H1 (cell line): ENCODE results near the gene ASPHD2. TPM values are rescaled to one million over a fixed set of nuclear protein-coding genes. Genes with fewer than 3 reads are reported as not detected.
A peak's percentile ranks its signal among the peaks of the same experiment; 100 is the strongest.

Experiments
- CTCF ChIA-PET: fragments of 300-600 bp; sonication (Branson Sonifier 250); formaldehyde crosslinking; loops from one replicate; lab custom pipeline; 2021; ENCODE audit not compliant: partially characterized antibody; lab: Charles Lee
- POLR2A ChIA-PET: fragments of 300-600 bp; sonication (Branson Sonifier 250); formaldehyde crosslinking; loops from one replicate; lab custom pipeline; 2021; ENCODE audit warnings: inconsistent platforms; ENCODE audit not compliant: partially characterized antibody; lab: Charles Lee
- DNase-seq, 2 experiments: peaks; one replicate each; pipeline versions ENCODE4 v3.0.0 to v3.0.0-alpha.2; 2010 to 2022; ENCODE audit warnings: low spot score in 2 of 2, low read depth in 1 of 2, mixed read lengths in 1 of 2
- FAIRE-seq: peaks from 2 replicates; lab custom pipeline; 2011; peaks lifted over from hg19 to GRCh38; lab: Jason Lieb, UNC
- H2AFZ ChIP-seq: 2 replicates; pipeline ENCODE4 v1.8.1; 2012; ENCODE audit warnings: low read length, inconsistent platforms
- H2AK5ac ChIP-seq: 2 replicates; pipeline ENCODE4 v1.6.1; 2013; ENCODE audit warnings: low read depth, low read length
- H2BK120ac ChIP-seq: replicated peaks from 2 replicates; pipeline ENCODE3; 2013; ENCODE audit warnings: low read depth, low read length, inconsistent platforms
- H2BK12ac ChIP-seq: 2 replicates; pipeline ENCODE4 v1.6.1; 2013; ENCODE audit warnings: low read depth, low read length
- H2BK15ac ChIP-seq: 2 replicates; pipeline ENCODE4 v1.6.1; 2013; ENCODE audit warnings: low read length
- H2BK20ac ChIP-seq: 2 replicates; pipeline ENCODE4 v1.6.1; 2013; ENCODE audit warnings: low read length
- H2BK5ac ChIP-seq: 2 replicates; pipeline ENCODE4 v1.6.1; 2013; ENCODE audit warnings: low read depth, low read length
- H3K14ac ChIP-seq: 2 replicates; pipeline ENCODE4 v1.6.1; 2013; ENCODE audit warnings: inconsistent platforms; ENCODE audit not compliant: insufficient read length
- H3K18ac ChIP-seq: 2 replicates; pipeline ENCODE4 v1.6.1; 2013; ENCODE audit warnings: low read length; ENCODE audit errors: extremely low read depth
- H3K23ac ChIP-seq: 2 replicates; pipeline ENCODE4 v1.6.1; 2013; ENCODE audit warnings: inconsistent platforms; ENCODE audit not compliant: insufficient read length
- H3K23me2 ChIP-seq: 2 replicates; pipeline ENCODE4 v1.6.1; 2013; ENCODE audit warnings: low read depth, low read length
- H3K27ac ChIP-seq: 2 replicates; pipeline ENCODE4 v1.6.1; 2011; ENCODE audit warnings: low read depth, low read length, inconsistent platforms
- H3K27me3 ChIP-seq, 4 experiments: replicated peaks in 1 of 4; 1 replicate in 1 of 4; 2 replicates in 3 of 4; pipeline versions ENCODE4 v1.6.1 to v1.8.1; 2011 to 2013; ENCODE audit warnings: low read length in 3 of 4, mild to moderate bottlenecking in 3 of 4, inconsistent platforms in 2 of 4, mixed read lengths in 2 of 4, moderate library complexity in 1 of 4; ENCODE audit not compliant: control insufficient read depth in 3 of 4, insufficient read depth in 3 of 4; ENCODE audit errors: extremely low read depth in 1 of 4
- H3K36me3 ChIP-seq, 4 experiments: 2 replicates each; pipeline versions ENCODE4 v1.6.1 to v1.8.1; 2011 to 2013; ENCODE audit warnings: mild to moderate bottlenecking in 4 of 4, low read length in 3 of 4, moderate library complexity in 2 of 4, control low read depth in 1 of 4, inconsistent platforms in 1 of 4; ENCODE audit not compliant: insufficient read depth in 4 of 4, control insufficient read depth in 2 of 4
- H3K4ac ChIP-seq: replicated peaks from 2 replicates; pipeline ENCODE3; 2013; ENCODE audit warnings: low read length, low read depth, mixed read lengths, inconsistent platforms; ENCODE audit not compliant: insufficient read length
- H3K4me1 ChIP-seq, 4 experiments: replicated peaks in 1 of 4; 1 replicate in 1 of 4; 2 replicates in 3 of 4; pipeline versions ENCODE4 v1.6.1 to v1.8.1; 2011 to 2013; ENCODE audit warnings: low read length in 3 of 4, inconsistent platforms in 2 of 4, mixed read lengths in 1 of 4; ENCODE audit not compliant: insufficient read depth in 4 of 4, control insufficient read depth in 3 of 4
- H3K4me2 ChIP-seq, 2 experiments: 2 replicates each; pipeline versions ENCODE4 v1.6.1 to v1.8.1; 2011 to 2013; ENCODE audit warnings: low read depth in 2 of 2, low read length in 2 of 2, control low read depth in 1 of 2, inconsistent platforms in 1 of 2, mild to moderate bottlenecking in 1 of 2; ENCODE audit not compliant: insufficient read depth in 1 of 2
- H3K4me3 ChIP-seq, 4 experiments: fragments of 200-600, 300-600 bp in 1 of 4; sonication (generic), shearing (Covaris generic), sonication (Bioruptor Twin) in 1 of 4; 2 replicates each; pipeline versions ENCODE4 v1.5.1 to v1.8.1; 2011 to 2016; ENCODE audit warnings: low read length in 4 of 4, low read depth in 3 of 4, control low read depth in 2 of 4, inconsistent platforms in 2 of 4, mild to moderate bottlenecking in 2 of 4, mixed read lengths in 1 of 4, moderate library complexity in 1 of 4; ENCODE audit not compliant: insufficient read depth in 2 of 4; ENCODE audit errors: extremely low read depth in 1 of 4
- H3K56ac ChIP-seq: replicated peaks from 2 replicates; pipeline ENCODE3; 2013; ENCODE audit warnings: low read depth, mild to moderate bottlenecking, mixed read lengths, low read length, inconsistent platforms; ENCODE audit not compliant: insufficient read length
- H3K79me1 ChIP-seq: 2 replicates; pipeline ENCODE4 v1.6.1; 2013; ENCODE audit warnings: low read depth, low read length, control low read depth
- H3K79me2 ChIP-seq, 2 experiments: 2 replicates each; pipeline versions ENCODE4 v1.6.1 to v1.8.1; 2012 to 2013; ENCODE audit warnings: low read length in 2 of 2, mild to moderate bottlenecking in 2 of 2, inconsistent platforms in 1 of 2; ENCODE audit not compliant: insufficient read depth in 2 of 2, control insufficient read depth in 1 of 2
- H3K9ac ChIP-seq, 4 experiments: replicated peaks in 1 of 4; 1 replicate in 1 of 4; 2 replicates in 3 of 4; pipeline versions ENCODE4 v1.6.1 to v1.8.1; 2011 to 2013; ENCODE audit warnings: low read depth in 3 of 4, low read length in 3 of 4, control low read depth in 2 of 4, mild to moderate bottlenecking in 2 of 4, moderate library complexity in 2 of 4, inconsistent platforms in 1 of 4; ENCODE audit errors: extremely low read depth in 1 of 4
- H3K9me3 ChIP-seq, 2 experiments: 2 replicates each; pipeline versions ENCODE4 v1.6.1 to v1.8.1; 2012 to 2013; ENCODE audit warnings: mild to moderate bottlenecking in 2 of 2, moderate library complexity in 2 of 2, control low read depth in 1 of 2, inconsistent platforms in 1 of 2, low read depth in 1 of 2, low read length in 1 of 2, mixed read lengths in 1 of 2; ENCODE audit not compliant: insufficient read depth in 2 of 2
- H4K20me1 ChIP-seq, 2 experiments: replicated peaks in 1 of 2; 2 replicates each; pipeline versions ENCODE3 to v1.8.1; 2011 to 2013; ENCODE audit warnings: inconsistent platforms in 2 of 2, low read length in 2 of 2, mild to moderate bottlenecking in 1 of 2; ENCODE audit not compliant: insufficient read depth in 2 of 2, control insufficient read depth in 1 of 2
- H4K5ac ChIP-seq: 2 replicates; pipeline ENCODE4 v1.6.1; 2013; ENCODE audit warnings: low read length, low read depth, mixed read lengths, inconsistent platforms; ENCODE audit not compliant: insufficient read length
- H4K8ac ChIP-seq: 2 replicates; pipeline ENCODE4 v1.8.0; 2013; ENCODE audit warnings: mild to moderate bottlenecking, moderate library complexity, low read length, inconsistent platforms; ENCODE audit not compliant: insufficient read depth; ENCODE audit errors: extremely low read depth
- H4K91ac ChIP-seq: replicated peaks from 2 replicates; pipeline ENCODE3; 2013; ENCODE audit warnings: low read length, mixed read lengths, inconsistent platforms; ENCODE audit not compliant: insufficient read length
- ASH2L ChIP-seq: fragments of 200-600, 300-600 bp; sonication (generic); IDR thresholded peaks from one replicate; pipeline ENCODE4 v1.7.1; 2017; ENCODE audit warnings: low read length
- CREB1 ChIP-seq: IDR thresholded peaks from 2 replicates; pipeline ENCODE4 v1.6.1; 2012; ENCODE audit warnings: inconsistent platforms
- MAFK ChIP-seq: IDR thresholded peaks from 2 replicates; pipeline ENCODE4 v1.6.1; 2012; ENCODE audit warnings: low read depth, mild to moderate bottlenecking, improper control_type of control experiment, low read length
- WGBS, 2 experiments: shearing (Covaris generic) in 1 of 2; methylation state at CpG; one replicate each; pipeline versions ENCODE4 v1.1.6 to v1.1.7; 2013 to 2015; ENCODE audit warnings: low lambda C conversion rate in 2 of 2, mixed read lengths in 2 of 2, inconsistent platforms in 1 of 2, low coverage in 1 of 2, missing lambda C conversion rate in 1 of 2; ENCODE audit not compliant: insufficient replicate concordance in 2 of 2, insufficient coverage in 1 of 2, insufficient read length in 1 of 2; ENCODE audit errors: extremely low coverage in 1 of 2, missing lambda C conversion rate in 1 of 2; 5-methylcytosine and 5-hydroxymethylcytosine counted together
- polyA plus RNA-seq, 7 experiments: library from polyadenylated mRNA; depleted of rRNA in 3 of 7; stranded (reverse) in 5 of 7; unstranded in 2 of 7; fragments of >200 nt in 5 of 7; fragments of 200-250 nt in 2 of 7; gene quantifications; 1 replicate in 5 of 7; 2 replicates in 1 of 7; 4 replicates in 1 of 7; pipeline versions ENCODE4 v1.2.1 to v1.2.3, GENCODE V29; 2011 to 2013; ENCODE audit warnings: missing spikeins in 2 of 7, mixed read lengths in 2 of 7
- total RNA-seq: library from RNA; stranded (reverse); fragmentation: NEBNext Ultra II Directional; extraction: Animal tissue kit (Norgen Biotek cat#: 25700); gene quantifications from 2 replicates; pipeline ENCODE4 v1.2.1, GENCODE V29; 2021

ASPHD2 gene
- total and polyA plus RNA-seq, 2 of the 8 experiments (the other 6 are each of a cell fraction or from before 2014, with no cell fraction given): 7.2 to 11.0 TPM

DNA sequence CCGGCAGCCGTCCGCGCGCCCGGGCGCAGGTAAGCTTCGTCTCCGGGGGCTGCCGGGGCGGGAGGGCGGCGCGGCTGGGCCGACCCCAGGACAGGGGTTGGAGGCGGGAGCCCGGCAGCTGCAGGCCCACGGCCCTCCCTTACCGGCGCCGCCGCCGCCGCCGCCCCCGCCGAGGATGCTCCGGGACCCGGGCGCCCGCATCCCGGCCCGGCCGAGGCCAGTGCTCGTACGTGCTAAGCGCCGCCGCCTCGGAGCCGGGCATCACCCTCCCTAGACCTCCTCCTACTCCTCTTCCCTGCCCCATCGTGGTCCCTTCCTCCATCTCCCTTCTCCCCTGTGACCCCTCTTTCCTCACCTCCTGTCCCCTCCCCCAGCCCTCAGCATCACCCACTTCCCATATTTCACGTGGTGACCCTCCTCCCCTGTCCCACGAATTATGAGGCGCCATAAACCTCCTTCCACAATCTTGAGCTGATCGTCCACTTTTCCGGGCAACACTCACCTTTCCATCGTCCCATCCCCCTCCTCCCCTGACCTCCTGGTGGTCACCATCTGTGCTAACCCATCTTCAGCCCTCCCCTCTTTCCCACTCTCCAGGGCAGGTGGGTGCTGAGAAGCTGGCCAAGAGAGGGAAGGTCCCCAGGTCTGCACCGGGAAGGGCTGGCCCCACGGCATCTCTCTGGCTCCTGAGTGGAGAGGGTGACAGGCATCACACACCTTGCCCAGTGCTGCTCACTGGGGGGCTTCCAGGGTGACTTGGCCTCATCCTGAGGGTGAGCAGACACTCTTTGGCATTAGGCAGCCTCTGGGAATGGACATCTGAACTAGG lies 612 bp downstream of the ASPHD2 start:
- no peak overlapping the region for H3K27ac ChIP-seq
- H3K56ac ChIP-seq: no peak overlapping the region
- H3K36me3 ChIP-seq: peaks cover 0 to 7% (median 2%) of the 10 kb centered on the region in 4 experiments; a peak in 2 of 8 replicates
- H2BK120ac ChIP-seq: no peak overlapping the region
- peak overlapping the region; percentile 92 to 96 for H3K4me2 ChIP-seq
- no peak overlapping the region for H2BK20ac ChIP-seq
- peak; percentile 16 for TF ChIP-seq ASH2L
- TF ChIP-seq CREB1: 0 out of 2 replicates have a peak, but pooled peaks have one; percentile 3
- no peak for TF ChIP-seq MAFK
- TF ChIP-seq, all 59 proteins: peak for 2
- H2AFZ ChIP-seq: peak overlapping the region; percentile 52; the same call in 1 of the 2 replicates
- H4K20me1 ChIP-seq: no peaks in the 10 kb centered on the region
- H3K4me1 ChIP-seq: peaks cover 0 to 8% (median 2%) of the 10 kb centered on the region in 4 experiments; a peak in 4 of 7 replicates
- H3K14ac ChIP-seq: no peak overlapping the region
- H4K5ac ChIP-seq: no peak overlapping the region
- no peak overlapping the region for H2BK12ac ChIP-seq
- H3K9me3 ChIP-seq: no peaks in the 10 kb centered on the region
- CTCF ChIA-PET: interaction anchor here (0.7 to 2.5 kb wide), 13 partner anchors 8 to 370 kb away, joined by 3 to 9 read pairs (median 5); no protein-coding TSS in a partner anchor
- no peak overlapping the region; the same call in 1 of the 2 replicates for H4K8ac ChIP-seq
- peaks cover 3% of the 10 kb centered on the region for H3K79me1 ChIP-seq
- H2BK5ac ChIP-seq: no peak overlapping the region; the same call in 1 of the 2 replicates
- peak overlapping the region; percentile 61 to 85 (median 71) for H3K4me3 ChIP-seq
- peak overlapping the region; percentile 83; the same call in 1 of the 2 replicates for H3K18ac ChIP-seq
- DNase-seq: no peak
- no peak overlapping the region for H3K23ac ChIP-seq
- H4K91ac ChIP-seq: no peak overlapping the region
- no peak for FAIRE-seq
- peak overlapping the region in 2 of 4 experiments; percentile 31 to 67; a peak in 5 of 7 replicates for H3K9ac ChIP-seq
- POLR2A ChIA-PET: interaction anchor here (0.6 to 3.3 kb wide), 6 partner anchors 9 to 587 kb away, joined by 3 to 15 read pairs (median 8); no protein-coding TSS in a partner anchor
- H2BK15ac ChIP-seq: 0 out of 2 replicates have a peak overlapping the region, but pooled peaks have one; percentile 61
- 21% methylated on average over 13 of the region's 50 CpGs; no CpG with 5 or more reads in 1 of the 2 experiments for WGBS, 2 experiments
- H3K27me3 ChIP-seq: peaks cover 0 to 6% (median 6%) of the 10 kb centered on the region in 4 experiments; a peak in 4 of 7 replicates
- H3K23me2 ChIP-seq: peaks cover 13% of the 10 kb centered on the region
- no peaks in the 10 kb centered on the region; a peak in 1 of 4 replicates for H3K79me2 ChIP-seq
- H3K4ac ChIP-seq: no peak overlapping the region
- no peak overlapping the region for H2AK5ac ChIP-seq
